IMR-90 (cell line): ENCODE data around the gene CTBP2. TPM values are rescaled to one million over a fixed set of nuclear protein-coding genes. Genes with fewer than 3 reads are reported as not detected.

Experiments
- ATAC-seq: fragments of 200-7000 bp; cut with Tn5 transposase; 2 replicates; pipeline ENCODE4 v1.9.1; 2020; ENCODE audit warnings: low read depth, mild to moderate bottlenecking, moderate library complexity
- BruUV-seq: library from RNA; stranded (reverse); fragments of 400-500 nt; replicated peaks from 2 replicates; lab custom pipeline; 2021; lab: Mats Ljungman, UMichigan
- CTCF ChIA-PET: fragments of 300-600 bp; formaldehyde crosslinking; extraction: SDS; loops from one replicate; lab custom pipeline; 2021; ENCODE audit warnings: antibody characterized with exemption; lab: Yijun Ruan, JAX
- POLR2A ChIA-PET: fragments of 300-600 bp; sonication (Branson Sonifier 250); formaldehyde crosslinking; loops from one replicate; lab custom pipeline; 2022; ENCODE audit warnings: antibody characterized with exemption; ENCODE audit not compliant: unreplicated experiment; lab: Charles Lee
- DNase-seq: peaks from one replicate; pipeline ENCODE4 v3.0.0; 2013
- H2AFZ ChIP-seq: replicated peaks from 2 replicates; pipeline ENCODE3; 2013; ENCODE audit warnings: low read length, mild to moderate bottlenecking; ENCODE audit not compliant: poor library complexity
- H2AK5ac ChIP-seq: 2 replicates; pipeline ENCODE4 v1.6.1; 2013; ENCODE audit warnings: low read depth, low read length, inconsistent platforms
- H2AK9ac ChIP-seq: replicated peaks from 2 replicates; pipeline ENCODE3; 2013; ENCODE audit warnings: mild to moderate bottlenecking, low read depth, low read length, moderate library complexity; ENCODE audit not compliant: poor library complexity
- H2BK120ac ChIP-seq: 2 replicates; pipeline ENCODE4 v1.6.1; 2013; ENCODE audit warnings: low read depth, low read length, inconsistent platforms
- H2BK15ac ChIP-seq: 3 replicates; pipeline ENCODE4 v1.6.1; 2013; ENCODE audit warnings: low read depth, low read length, inconsistent platforms
- H2BK20ac ChIP-seq: 2 replicates; pipeline ENCODE4 v1.6.1; 2013; ENCODE audit warnings: low read depth, mild to moderate bottlenecking, inconsistent platforms, low read length, moderate library complexity
- H2BK5ac ChIP-seq: 2 replicates; pipeline ENCODE4 v1.6.1; 2013; ENCODE audit warnings: mild to moderate bottlenecking, low read depth, low read length, inconsistent platforms; ENCODE audit not compliant: poor library complexity, severe bottlenecking
- H3K14ac ChIP-seq: replicated peaks from 2 replicates; pipeline ENCODE4 v1.6.1; 2013; ENCODE audit warnings: low read depth, low read length, inconsistent platforms
- H3K18ac ChIP-seq: 2 replicates; pipeline ENCODE4 v1.6.1; 2013; ENCODE audit warnings: low read depth, low read length, control low read depth
- H3K23ac ChIP-seq: 2 replicates; pipeline ENCODE4 v1.6.1; 2013; ENCODE audit warnings: low read depth, low read length, inconsistent platforms
- H3K27ac ChIP-seq: 2 replicates; pipeline ENCODE4 v1.5.1; 2013; ENCODE audit warnings: mild to moderate bottlenecking, control low read depth, low read length; ENCODE audit not compliant: insufficient read depth
- H3K27me3 ChIP-seq: 2 replicates; pipeline ENCODE4 v1.6.1; 2013; ENCODE audit warnings: low read length; ENCODE audit not compliant: control insufficient read depth, insufficient read depth
- H3K36me3 ChIP-seq: 2 replicates; pipeline ENCODE4 v1.6.1; 2013; ENCODE audit warnings: low read length, mixed read lengths; ENCODE audit not compliant: control insufficient read depth, insufficient read depth
- H3K4ac ChIP-seq: 2 replicates; pipeline ENCODE4 v1.6.1; 2013; ENCODE audit warnings: low read depth, low read length, inconsistent platforms
- H3K4me1 ChIP-seq: 2 replicates; pipeline ENCODE4 v1.6.1; 2013; ENCODE audit warnings: low read length, mixed read lengths; ENCODE audit not compliant: control insufficient read depth, insufficient read depth
- H3K4me2 ChIP-seq: 2 replicates; pipeline ENCODE4 v1.6.1; 2013; ENCODE audit warnings: low read depth, mild to moderate bottlenecking, control low read depth, low read length, moderate library complexity
- H3K4me3 ChIP-seq: 2 replicates; pipeline ENCODE4 v1.5.1; 2013; ENCODE audit warnings: low read depth, mild to moderate bottlenecking, control low read depth, low read length, moderate library complexity; ENCODE audit not compliant: insufficient read depth
- H3K56ac ChIP-seq: 2 replicates; pipeline ENCODE4 v1.6.1; 2013; ENCODE audit warnings: low read length, inconsistent platforms; ENCODE audit not compliant: insufficient read depth; ENCODE audit errors: extremely low read depth
- H3K79me1 ChIP-seq, 2 experiments: 2 replicates each; pipeline ENCODE4 v1.6.1; 2013; ENCODE audit warnings: low read length in 2 of 2, inconsistent platforms in 1 of 2, low read depth in 1 of 2
- H3K9ac ChIP-seq: 2 replicates; pipeline ENCODE4 v1.6.1; 2013; ENCODE audit warnings: low read depth, low read length, control low read depth
- H3K9me1 ChIP-seq: 2 replicates; pipeline ENCODE4 v1.6.1; 2013; ENCODE audit warnings: low read length, inconsistent platforms; ENCODE audit not compliant: insufficient read depth
- H3K9me3 ChIP-seq: 2 replicates; pipeline ENCODE4 v1.6.1; 2013; ENCODE audit warnings: low read length; ENCODE audit not compliant: control insufficient read depth, insufficient read depth
- H4K20me1 ChIP-seq: 2 replicates; pipeline ENCODE4 v1.6.1; 2013; ENCODE audit warnings: low read length, inconsistent platforms; ENCODE audit not compliant: insufficient read depth
- H4K5ac ChIP-seq: 2 replicates; pipeline ENCODE4 v1.6.1; 2013; ENCODE audit warnings: mild to moderate bottlenecking, low read depth, low read length, control low read depth
- H4K8ac ChIP-seq, 2 experiments: 2 replicates each; pipeline ENCODE4 v1.6.1; 2013; ENCODE audit warnings: low read depth in 2 of 2, low read length in 2 of 2, control low read depth in 1 of 2, inconsistent platforms in 1 of 2
- H4K91ac ChIP-seq: 2 replicates; pipeline ENCODE4 v1.6.1; 2013; ENCODE audit warnings: low read depth, low read length, inconsistent platforms; ENCODE audit not compliant: insufficient read depth
- BHLHE40 ChIP-seq: fragments of 150-350 bp; IDR thresholded peaks from 2 replicates; pipeline ENCODE4 v1.6.1; 2016; ENCODE audit warnings: mild to moderate bottlenecking, low read depth, low read length
- CHD1 ChIP-seq: IDR thresholded peaks from 2 replicates; pipeline ENCODE4 v1.6.1; 2012; ENCODE audit warnings: low read depth, low read length, improper control_type of control experiment
- CTCF ChIP-seq: conservative IDR thresholded peaks from 2 replicates; pipeline ENCODE4 v1.5.1; 2012; ENCODE audit warnings: mild to moderate bottlenecking, low read depth, low read length, improper control_type of control experiment
- FOS ChIP-seq: fragments of 150-350 bp; IDR thresholded peaks from 2 replicates; pipeline ENCODE4 v1.6.1; 2016; ENCODE audit warnings: low read depth, low read length
- MAFK ChIP-seq: IDR thresholded peaks from 2 replicates; pipeline ENCODE4 v1.6.1; 2012; ENCODE audit warnings: low read depth, low read length, improper control_type of control experiment
- MXI1 ChIP-seq: IDR thresholded peaks from 2 replicates; pipeline ENCODE4 v1.6.1; 2012; ENCODE audit warnings: low read depth, mild to moderate bottlenecking, low read length, moderate library complexity, borderline replicate concordance
- NFE2L2 ChIP-seq: fragments of 150-350 bp; IDR thresholded peaks from 2 replicates; pipeline ENCODE4 v1.6.1; 2016; ENCODE audit warnings: low read depth, mild to moderate bottlenecking, low read length
- POLR2A ChIP-seq: IDR thresholded peaks from 2 replicates; pipeline ENCODE4 v1.6.1; 2012; ENCODE audit warnings: mild to moderate bottlenecking, low read depth, low read length
- RAD21 ChIP-seq: IDR thresholded peaks from 2 replicates; pipeline ENCODE4 v1.6.1; 2012; ENCODE audit warnings: low read length, improper control_type of control experiment
- RFX5 ChIP-seq: IDR thresholded peaks from 2 replicates; pipeline ENCODE4 v1.8.0; 2012; ENCODE audit warnings: low read depth, mild to moderate bottlenecking, low read length, moderate library complexity
- SMC3 ChIP-seq: fragments of 150-350 bp; IDR thresholded peaks from 2 replicates; pipeline ENCODE4 v1.6.1; 2016; ENCODE audit warnings: low read depth, mild to moderate bottlenecking, antibody characterized with exemption, low read length, moderate library complexity
- USF2 ChIP-seq: fragments of 150-350 bp; IDR thresholded peaks from 2 replicates; pipeline ENCODE4 v1.6.1; 2017; ENCODE audit warnings: mild to moderate bottlenecking, antibody characterized with exemption, low read length, low read depth
- WGBS, 2 experiments: methylation state at CpG; one replicate each; pipeline versions ENCODE4 v1.1.5 to v1.1.7; 2013; ENCODE audit warnings: missing lambda C conversion rate in 2 of 2; ENCODE audit not compliant: insufficient read length in 1 of 2; ENCODE audit errors: extremely low coverage in 2 of 2; 5-methylcytosine and 5-hydroxymethylcytosine counted together
- dilution Hi-C: fragments of 300-500 bp; cut with HindIII; formaldehyde crosslinking; loops from one replicate; pipeline ENCODE4 v1.14.3; 2018; ENCODE audit warnings: low sequenced_read_pairs; ENCODE audit not compliant: unreplicated experiment
- in situ Hi-C: fragments of 300-500 bp; cut with MboI; formaldehyde crosslinking; loops from 3 replicates; pipeline ENCODE4 v1.14.3; 2019; ENCODE audit warnings: low sequenced_read_pairs, inconsistent platforms, mixed read lengths
- intact Hi-C: fragments of 100-400 bp; cut with micrococcal nuclease; formaldehyde crosslinking; loops from 2 replicates; pipeline ENCODE4 v1.10.0; 2022
- polyA plus RNA-seq, 3 experiments: library from polyadenylated mRNA; depleted of rRNA; stranded (reverse); fragments of >200 nt; gene quantifications; 2 replicates each; pipeline ENCODE4 v1.2.3, GENCODE V29; 2012; ENCODE audit warnings: low replicate concordance in 1 of 3
- total RNA-seq: library from RNA; depleted of rRNA; stranded (reverse); fragments of >200 nt; gene quantifications from 2 replicates; pipeline ENCODE4 v1.2.3, GENCODE V29; 2012

CTBP2 gene
- total and polyA plus RNA-seq, 2 of the 4 experiments (the other 2 are of a cell fraction): 81.0 to 86.6 TPM

GRCh38 chr10:125135771-125136035 lies 24.7 kb downstream of the CTBP2 start:
- Histone ChIP-seq H3K27ac (no peak overlapping the region), H4K91ac (no peak overlapping the region), H3K9me3 (peaks cover 4% of the 10 kb centered on the region), H3K56ac (no peak overlapping the region), H3K9me1 (peaks cover 37% of the 10 kb centered on the region), H4K8ac (no peak overlapping the region), H3K27me3 (no peaks in the 10 kb centered on the region), H3K14ac (no peak overlapping the region), H4K20me1 (peaks cover 94% of the 10 kb centered on the region), H2BK5ac (no peak overlapping the region), H3K18ac (no peak overlapping the region), H4K5ac (no peak overlapping the region), H3K9ac (no peak overlapping the region), H3K23ac (no peak overlapping the region), H3K79me1 (peaks cover 45 to 94% of the 10 kb centered on the region in 2 experiments), H3K4me2 (no peak overlapping the region), H3K4ac (no peak overlapping the region), H2BK15ac (no peak overlapping the region), H2BK120ac (no peak overlapping the region), H2AFZ (no peak overlapping the region), H3K4me1 (peaks cover 6% of the 10 kb centered on the region), H2AK5ac (no peak overlapping the region), H3K4me3 (no peak overlapping the region), H2AK9ac (no peak overlapping the region), H2BK20ac (no peak overlapping the region), H3K36me3 (peaks cover 34% of the 10 kb centered on the region)
- CTCF ChIA-PET: interaction anchor here (0.7 kb wide), 1 partner anchor 25 kb away, joined by 3 read pairs; the partner anchor contains the start of gene CTBP2
- intact Hi-C loops (no loop called here), in situ Hi-C loops (no loop called here), dilution Hi-C loops (no loop called here)
- ATAC-seq (no peak), DNase-seq (no peak)
- no TSS peak for BruUV-seq
- POLR2A ChIA-PET: no interaction called here
- no peak for TF ChIP-seq BHLHE40
- TF ChIP-seq MXI1: no peak
- TF ChIP-seq RFX5: no peak
- no peak for TF ChIP-seq SMC3
- TF ChIP-seq POLR2A: no peak
- no peak for TF ChIP-seq CHD1
- no peak for TF ChIP-seq FOS
- no peak for TF ChIP-seq MAFK
- no peak for TF ChIP-seq USF2
- no peak for TF ChIP-seq CTCF
- TF ChIP-seq RAD21: no peak
- no peak for TF ChIP-seq NFE2L2
- WGBS, 2 experiments: 93% methylated on average over 4 of the region's 6 CpGs; no CpG with 5 or more reads in 1 of the 2 experiments
